Activated CD4-positive, alpha-beta T cell treated with anti-CD3 and anti-CD28 coated beads for 36 hours (primary cell): ENCODE data around the gene ATF4. TPM values are rescaled to one million over a fixed set of nuclear protein-coding genes. Genes with fewer than 3 reads are reported as not detected.

ENCODE experiments used
- ATAC-seq: fragments of 200-7000 bp; cut with Tn5 transposase; one replicate; pipeline ENCODE4 v1.10.0; 2021; ENCODE audit warnings: mild to moderate bottlenecking, moderate library complexity
- CTCF ChIA-PET: fragments of 350-600 bp; sonication (Branson Sonifier 250); formaldehyde crosslinking; loops from one replicate; lab custom pipeline; 2021; ENCODE audit warnings: antibody characterized with exemption; lab: Charles Lee
- POLR2A ChIA-PET: fragments of 350-600 bp; sonication (Branson Sonifier 250); formaldehyde crosslinking; loops from one replicate; lab custom pipeline; 2021; ENCODE audit warnings: antibody characterized with exemption, inconsistent platforms; lab: Charles Lee
- DNase-seq: peaks from one replicate; pipeline ENCODE4 v3.0.0-alpha.2; 2020
- H3K27ac Mint-ChIP-seq: one replicate; pipeline ENCODE4 v1.8.0; 2021; ENCODE audit warnings: mixed read lengths
- H3K27me3 Mint-ChIP-seq: one replicate; pipeline ENCODE4 v1.8.0; 2021; ENCODE audit warnings: mixed read lengths
- H3K36me3 Mint-ChIP-seq: one replicate; pipeline ENCODE4 v1.8.0; 2021; ENCODE audit warnings: low read depth, mixed read lengths
- H3K4me1 Mint-ChIP-seq: one replicate; pipeline ENCODE4 v1.8.0; 2021; ENCODE audit warnings: mixed read lengths
- H3K4me3 Mint-ChIP-seq: one replicate; pipeline ENCODE4 v1.8.0; 2021; ENCODE audit warnings: mild to moderate bottlenecking, moderate library complexity, mixed read lengths
- H3K9me3 Mint-ChIP-seq: one replicate; pipeline ENCODE4 v1.8.0; 2021; ENCODE audit warnings: low read depth, mixed read lengths
- intact Hi-C, 2 experiments: fragments of 100-400 bp; cut with DNase I in 1 of 2; cut with micrococcal nuclease in 1 of 2; formaldehyde crosslinking; loops; one replicate each; pipeline versions ENCODE4 v1.14.2 to v1.15.1; 2022 to 2024; cut with DNase I, micrococcal nuclease
- total RNA-seq, 2 experiments: library from RNA; stranded (reverse); gene quantifications; one replicate each; pipeline ENCODE4 v1.2.3, GENCODE V29; 2021

ATF4 gene, protein sequence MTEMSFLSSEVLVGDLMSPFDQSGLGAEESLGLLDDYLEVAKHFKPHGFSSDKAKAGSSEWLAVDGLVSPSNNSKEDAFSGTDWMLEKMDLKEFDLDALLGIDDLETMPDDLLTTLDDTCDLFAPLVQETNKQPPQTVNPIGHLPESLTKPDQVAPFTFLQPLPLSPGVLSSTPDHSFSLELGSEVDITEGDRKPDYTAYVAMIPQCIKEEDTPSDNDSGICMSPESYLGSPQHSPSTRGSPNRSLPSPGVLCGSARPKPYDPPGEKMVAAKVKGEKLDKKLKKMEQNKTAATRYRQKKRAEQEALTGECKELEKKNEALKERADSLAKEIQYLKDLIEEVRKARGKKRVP
- total RNA-seq = 100 to 1,000 TPM; 580 to 680 TPM

DNA sequence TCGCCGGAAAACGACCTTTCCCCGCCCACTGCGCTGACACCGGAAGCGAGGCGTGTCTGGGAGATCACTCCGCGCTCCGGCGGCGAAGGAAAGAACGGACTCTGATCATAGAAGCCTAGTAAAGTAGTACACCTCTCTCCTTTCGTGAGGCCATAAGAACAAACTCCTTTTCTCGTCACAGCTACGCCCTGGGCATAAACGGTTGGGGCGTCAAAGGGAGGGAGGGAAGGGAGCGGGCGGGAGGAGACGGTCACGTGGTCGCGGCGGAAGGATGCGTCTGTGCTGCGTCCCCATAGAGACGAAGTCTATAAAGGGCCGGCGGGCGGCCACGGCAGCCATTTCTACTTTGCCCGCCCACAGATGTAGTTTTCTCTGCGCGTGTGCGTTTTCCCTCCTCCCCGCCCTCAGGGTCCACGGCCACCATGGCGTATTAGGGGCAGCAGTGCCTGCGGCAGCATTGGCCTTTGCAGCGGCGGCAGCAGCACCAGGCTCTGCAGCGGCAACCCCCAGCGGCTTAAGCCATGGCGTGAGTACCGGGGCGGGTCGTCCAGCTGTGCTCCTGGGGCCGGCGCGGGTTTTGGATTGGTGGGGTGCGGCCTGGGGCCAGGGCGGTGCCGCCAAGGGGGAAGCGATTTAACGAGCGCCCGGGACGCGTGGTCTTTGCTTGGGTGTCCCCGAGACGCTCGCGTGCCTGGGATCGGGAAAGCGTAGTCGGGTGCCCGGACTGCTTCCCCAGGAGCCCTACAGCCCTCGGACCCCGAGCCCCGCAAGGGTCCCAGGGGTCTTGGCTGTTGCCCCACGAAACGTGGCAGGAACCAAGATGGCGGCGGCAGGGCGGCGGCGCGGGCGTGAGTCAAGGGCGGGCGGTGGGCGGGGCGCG lies at the start of gene ATF4:
Gene ATF4 (plus strand): TSS at position 337 of the 880 bp plus-strand sequence. CDS start 884 bp downstream, outside the sequence.
- Mint-ChIP-seq H3K4me1 (peaks cover 67% of the 10 kb centered on the region), H3K4me3 (peak within 1 kb of the TSS; percentile 86), H3K27ac (peak within 1 kb of the TSS; percentile 99), H3K9me3 (no peaks in the 10 kb centered on the region), H3K36me3 (peaks cover 59% of the 10 kb centered on the region), H3K27me3 (no peaks in the 10 kb centered on the region)
- peak; percentile 93 for DNase-seq
- intact Hi-C loops = loop anchor here (1.0 to 10.0 kb wide), 9 partner anchors 12 to 816 kb away; partner anchors contain the start of genes RPL3 (in 2 of the 2), RPS19BP1 (in 2 of the 2), APOBEC3C (in 1 of the 2) and CBX7 (in 1 of the 2)
- POLR2A ChIA-PET = interaction anchor here (0.6 to 2.2 kb wide), 22 partner anchors 9 to 1059 kb away, joined by 3 to 27 read pairs (median 4); partner anchors contain the start of genes MIEF1, RPL3, RPS19BP1 and TAB1
- CTCF ChIA-PET = interaction anchor here (0.8 to 1.6 kb wide), 7 partner anchors 8 to 880 kb away, joined by 3 to 9 read pairs (median 4); partner anchors contain the start of genes MIEF1 and RPL3
- ATAC-seq = peak; percentile 28

DNA sequence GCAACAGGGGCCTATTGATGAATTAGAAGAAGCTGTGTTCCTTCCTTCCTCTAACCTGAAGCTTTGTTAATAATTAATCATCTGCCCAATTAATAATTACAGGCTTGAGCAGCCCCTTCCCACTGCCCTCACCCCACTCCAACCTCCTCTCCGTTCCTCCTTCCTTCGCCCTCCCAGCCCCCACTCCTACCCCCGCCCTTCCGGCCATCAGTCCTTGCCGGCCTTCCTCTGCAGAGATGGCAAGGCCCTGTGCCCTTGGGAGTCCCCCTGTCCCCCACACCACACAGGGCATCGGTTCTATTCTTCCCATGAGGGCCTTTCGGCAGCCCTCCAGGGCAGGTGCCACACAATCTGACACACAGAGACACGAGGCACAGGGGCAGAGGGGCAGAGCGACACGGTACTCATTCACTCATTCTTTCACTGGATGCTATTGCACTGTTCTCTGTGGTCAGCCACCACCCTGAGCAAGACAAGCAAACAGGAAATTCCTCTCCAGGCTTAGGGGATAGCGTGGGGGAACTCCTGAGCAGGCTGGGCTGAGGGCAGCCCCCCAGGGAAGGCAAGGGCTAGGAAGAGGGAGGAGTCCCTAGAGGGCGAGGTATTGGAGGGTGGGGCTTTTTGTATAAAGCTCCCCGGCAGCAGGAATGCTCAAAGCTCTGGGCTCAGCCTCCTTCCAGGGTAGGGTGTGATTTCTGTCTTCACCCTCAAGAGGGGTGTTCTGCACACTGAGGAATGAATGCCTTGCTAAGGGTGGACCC lies 48.8 kb upstream of the ATF4 start:
- Mint-ChIP-seq H3K27ac (no peak overlapping the region), H3K27me3 (no peaks in the 10 kb centered on the region), H3K4me3 (no peak overlapping the region), H3K4me1 (peaks cover 4% of the 10 kb centered on the region), H3K36me3 (no peaks in the 10 kb centered on the region), H3K9me3 (no peaks in the 10 kb centered on the region)
- POLR2A ChIA-PET = no interaction called here
- intact Hi-C loops = no loop called here
- DNase-seq = peak; percentile 20
- CTCF ChIA-PET = interaction anchor here (0.9 kb wide), 1 partner anchor 128 kb away, joined by 3 read pairs; no protein-coding TSS in a partner anchor
- peak; percentile 74 for ATAC-seq

DNA sequence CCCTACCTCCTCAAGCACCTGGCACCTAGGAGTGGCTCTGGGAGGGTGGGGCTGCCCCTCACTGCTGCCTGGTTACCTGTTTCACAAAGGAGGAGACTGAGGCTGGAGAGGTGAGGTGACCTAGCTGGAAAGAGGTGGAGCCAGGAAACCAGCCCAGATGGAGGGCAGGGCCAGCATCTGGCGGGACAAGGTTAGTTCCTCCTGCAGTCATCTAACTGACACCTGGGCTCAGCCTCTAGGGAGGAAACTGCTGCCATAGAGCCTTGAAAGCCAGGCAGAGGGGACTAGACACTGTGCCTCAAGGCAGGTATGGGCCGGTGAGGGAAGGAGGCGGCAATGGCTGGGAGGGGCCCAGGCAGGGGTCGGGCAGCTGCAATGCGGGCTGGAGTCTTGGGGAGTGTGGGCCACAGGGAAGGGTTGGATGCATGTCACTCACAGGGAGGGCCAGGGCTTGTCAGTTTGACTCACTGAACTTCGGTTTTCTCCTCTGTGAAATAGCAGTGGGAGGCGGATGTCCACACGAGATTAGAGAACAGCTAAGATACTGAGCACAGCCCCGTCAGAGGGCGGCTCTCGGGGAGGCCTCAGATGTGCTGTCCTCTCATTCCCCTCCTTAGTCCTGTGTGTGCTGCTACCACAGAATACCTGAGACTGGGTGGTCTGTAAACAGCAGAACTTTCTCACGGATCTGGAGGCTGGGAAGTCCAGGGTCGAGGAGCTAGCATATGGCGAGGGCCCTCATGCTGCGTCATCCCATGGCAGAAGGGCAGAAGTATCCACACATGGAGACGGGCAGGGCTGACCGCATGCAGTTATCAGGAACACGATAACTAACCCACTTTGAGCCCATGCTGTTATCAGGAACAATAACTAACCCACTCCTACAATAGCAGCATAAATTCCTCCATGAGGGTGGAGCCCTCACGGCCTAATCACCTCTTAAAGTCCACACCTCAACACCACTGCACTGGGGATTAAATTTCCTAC lies 47.5 kb upstream of the ATF4 start:
- H3K27me3 Mint-ChIP-seq = no peaks in the 10 kb centered on the region
- no peaks in the 10 kb centered on the region for H3K9me3 Mint-ChIP-seq
- DNase-seq (no peak), ATAC-seq (no peak)
- intact Hi-C loops = no loop called here
- no peak overlapping the region for H3K27ac Mint-ChIP-seq
- POLR2A ChIA-PET = interaction anchor here (0.6 kb wide), 1 partner anchor 275 kb away, joined by 3 read pairs; no protein-coding TSS in a partner anchor
- peaks cover 4% of the 10 kb centered on the region for H3K4me1 Mint-ChIP-seq
- H3K36me3 Mint-ChIP-seq = no peaks in the 10 kb centered on the region
- H3K4me3 Mint-ChIP-seq = no peak overlapping the region
- CTCF ChIA-PET = interaction anchor here (1.3 to 1.5 kb wide), 2 partner anchors 11 to 21 kb away, joined by 3 to 4 read pairs; no protein-coding TSS in a partner anchor

DNA sequence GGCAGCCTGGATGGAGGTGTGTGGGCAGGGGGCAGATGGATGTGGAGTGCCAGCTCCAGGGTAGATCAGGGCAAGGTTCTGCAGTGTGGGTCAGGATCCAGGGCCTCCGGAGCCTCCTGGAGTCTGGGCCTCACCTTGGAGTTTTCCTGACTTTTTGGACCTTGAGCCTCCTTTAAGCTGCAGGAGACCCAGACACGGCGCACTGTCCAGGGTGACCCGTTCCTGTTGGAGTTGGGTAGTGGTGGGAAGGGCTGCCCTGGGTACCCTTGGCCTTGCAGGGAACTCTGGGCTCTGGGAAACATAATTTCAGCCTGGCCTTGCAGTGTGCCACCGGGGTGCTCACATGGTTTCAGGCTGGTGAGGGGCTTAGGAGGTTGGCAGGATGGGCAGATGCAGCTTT lies 46.5 kb upstream of the ATF4 start:
- intact Hi-C loops = no loop called here
- Mint-ChIP-seq H3K4me1 (peaks cover 4% of the 10 kb centered on the region), H3K9me3 (no peaks in the 10 kb centered on the region), H3K36me3 (no peaks in the 10 kb centered on the region), H3K27ac (no peak overlapping the region), H3K4me3 (no peak overlapping the region), H3K27me3 (no peaks in the 10 kb centered on the region)
- ChIA-PET POLR2A (no interaction called here), CTCF (interaction anchor here (0.8 to 1.5 kb wide), 3 partner anchors 10 to 20 kb away, joined by 3 to 4 read pairs (median 3); no protein-coding TSS in a partner anchor)
- ATAC-seq (no peak), DNase-seq (no peak)

DNA sequence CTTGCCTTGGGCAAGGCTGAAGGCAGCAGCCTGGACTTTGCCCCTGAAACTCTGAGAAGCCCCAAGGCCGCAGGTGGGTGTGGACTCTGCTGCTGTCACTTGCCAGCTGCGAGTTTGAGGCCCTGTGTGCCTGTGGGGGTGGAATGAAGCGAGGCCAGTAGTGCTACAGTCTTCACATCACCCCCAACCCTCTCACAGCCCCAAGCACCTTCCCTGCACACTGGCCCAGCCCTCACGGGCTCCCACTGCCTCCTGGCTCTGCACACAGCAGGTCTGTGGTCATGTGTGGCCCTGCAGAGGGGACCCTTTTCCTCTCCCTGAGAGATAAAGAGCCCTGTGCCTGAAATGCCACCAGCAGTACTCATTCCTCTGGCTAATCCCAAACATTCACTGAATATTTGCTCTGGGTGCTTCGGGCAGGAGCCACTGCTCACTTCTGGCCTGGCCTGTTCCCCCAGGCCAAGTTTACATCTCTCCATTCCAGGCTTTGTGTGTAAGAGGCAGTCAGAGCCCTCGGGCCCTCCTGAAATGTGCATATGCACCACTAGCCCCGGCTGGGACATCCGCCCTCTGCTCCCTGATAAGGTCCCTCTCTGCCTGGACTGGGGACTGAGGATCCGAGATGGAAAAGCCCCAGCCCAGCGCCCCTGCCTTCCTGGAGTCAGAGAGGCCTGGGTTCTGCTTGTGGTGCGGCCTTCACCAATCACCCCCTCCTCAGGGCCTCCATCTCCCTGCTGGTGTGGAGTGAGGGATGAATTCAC lies 45.8 kb upstream of the ATF4 start:
- Mint-ChIP-seq H3K4me3 (no peak overlapping the region), H3K9me3 (no peaks in the 10 kb centered on the region), H3K27ac (no peak overlapping the region), H3K36me3 (no peaks in the 10 kb centered on the region), H3K4me1 (peaks cover 4% of the 10 kb centered on the region), H3K27me3 (no peaks in the 10 kb centered on the region)
- intact Hi-C loops = no loop called here
- ChIA-PET CTCF (interaction anchor here (0.8 to 1.5 kb wide), 4 partner anchors 10 to 36 kb away, joined by 3 to 4 read pairs (median 3); no protein-coding TSS in a partner anchor), POLR2A (no interaction called here)
- ATAC-seq (no peak), DNase-seq (no peak)

DNA sequence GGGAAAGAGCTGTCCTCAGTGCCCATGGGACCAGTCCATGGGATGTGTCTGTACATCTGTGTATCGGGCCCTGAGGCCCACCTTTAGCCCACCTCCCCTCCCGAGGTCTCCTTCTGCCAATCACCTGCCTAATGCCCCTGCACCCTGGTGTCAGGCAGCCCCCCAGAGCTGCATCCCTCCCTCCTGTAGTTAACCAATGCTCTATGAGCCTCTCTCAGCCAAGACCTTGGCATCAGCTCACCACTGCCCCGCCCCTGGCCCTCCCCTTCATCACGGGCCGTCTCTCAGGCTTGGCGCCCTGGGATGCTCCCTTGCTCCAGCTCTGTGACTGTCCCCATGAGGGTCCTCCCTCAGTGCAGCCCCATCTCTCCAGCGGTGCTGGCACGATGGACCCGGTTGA lies 45.0 kb upstream of the ATF4 start:
- ChIA-PET CTCF (interaction anchor here (0.5 to 1.2 kb wide), 4 partner anchors 21 to 47 kb away, joined by 3 read pairs; no protein-coding TSS in a partner anchor), POLR2A (no interaction called here)
- Mint-ChIP-seq H3K4me1 (peaks cover 4% of the 10 kb centered on the region), H3K36me3 (no peaks in the 10 kb centered on the region), H3K27ac (no peak overlapping the region), H3K4me3 (no peak overlapping the region), H3K9me3 (no peaks in the 10 kb centered on the region), H3K27me3 (no peaks in the 10 kb centered on the region)
- ATAC-seq = no peak
- intact Hi-C loops = no loop called here
- no peak for DNase-seq

DNA sequence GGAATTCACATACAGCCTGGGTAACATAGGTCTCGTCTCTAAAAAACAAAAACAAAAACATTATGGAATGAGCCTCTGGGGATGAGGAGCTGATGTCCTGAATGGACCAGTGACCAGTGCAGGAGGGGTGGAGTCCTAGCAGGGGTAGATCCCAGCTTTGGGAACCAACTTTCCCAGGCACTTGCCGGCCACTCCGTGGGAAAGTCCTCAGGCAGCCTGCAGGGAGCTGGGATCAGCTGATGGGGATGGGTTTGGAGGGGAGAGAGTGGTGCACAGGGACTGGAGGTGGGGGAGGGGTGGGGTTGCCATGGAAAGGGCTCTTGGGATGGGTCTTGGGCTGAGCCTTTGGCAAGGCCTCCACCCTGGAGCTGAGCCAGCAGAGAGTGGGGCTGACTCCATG lies 44.5 kb upstream of the ATF4 start:
- ChIA-PET CTCF (interaction anchor here (0.6 to 0.7 kb wide), 2 partner anchors 21 to 50 kb away, joined by 3 read pairs; no protein-coding TSS in a partner anchor), POLR2A (no interaction called here)
- Mint-ChIP-seq H3K27ac (no peak overlapping the region), H3K4me1 (peaks cover 4% of the 10 kb centered on the region), H3K27me3 (no peaks in the 10 kb centered on the region), H3K9me3 (no peaks in the 10 kb centered on the region), H3K36me3 (no peaks in the 10 kb centered on the region), H3K4me3 (no peak overlapping the region)
- no peak for DNase-seq
- no peak for ATAC-seq
- intact Hi-C loops = no loop called here

DNA sequence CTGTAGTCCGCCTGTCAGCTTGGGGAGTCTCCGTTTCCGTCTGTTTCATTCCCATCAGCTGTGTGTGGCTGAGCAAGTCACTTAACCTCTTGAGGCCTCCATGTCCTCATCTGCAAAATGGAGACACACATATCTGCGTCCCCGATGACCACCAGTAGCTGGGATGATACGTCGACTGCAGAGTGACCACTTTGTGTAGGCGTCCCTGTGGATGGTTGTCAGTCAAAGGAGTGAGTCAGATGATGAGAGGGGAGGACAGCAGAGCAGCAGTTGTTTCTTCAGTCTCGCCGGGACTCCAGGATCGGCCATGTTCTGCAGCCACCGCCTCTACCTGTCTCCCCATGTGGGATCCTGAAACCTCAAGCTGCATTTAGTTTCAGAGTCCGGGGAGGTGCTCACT lies 43.7 kb upstream of the ATF4 start:
- ATAC-seq = no peak
- H3K27me3 Mint-ChIP-seq = no peaks in the 10 kb centered on the region
- H3K4me1 Mint-ChIP-seq = peaks cover 1% of the 10 kb centered on the region
- H3K36me3 Mint-ChIP-seq = no peaks in the 10 kb centered on the region
- intact Hi-C loops = no loop called here
- H3K4me3 Mint-ChIP-seq = no peak overlapping the region
- H3K27ac Mint-ChIP-seq = no peak overlapping the region
- DNase-seq = no peak
- POLR2A ChIA-PET = no interaction called here
- no peaks in the 10 kb centered on the region for H3K9me3 Mint-ChIP-seq
- CTCF ChIA-PET = interaction anchor here (1.0 kb wide), 1 partner anchor 14 kb away, joined by 3 read pairs; no protein-coding TSS in a partner anchor

DNA sequence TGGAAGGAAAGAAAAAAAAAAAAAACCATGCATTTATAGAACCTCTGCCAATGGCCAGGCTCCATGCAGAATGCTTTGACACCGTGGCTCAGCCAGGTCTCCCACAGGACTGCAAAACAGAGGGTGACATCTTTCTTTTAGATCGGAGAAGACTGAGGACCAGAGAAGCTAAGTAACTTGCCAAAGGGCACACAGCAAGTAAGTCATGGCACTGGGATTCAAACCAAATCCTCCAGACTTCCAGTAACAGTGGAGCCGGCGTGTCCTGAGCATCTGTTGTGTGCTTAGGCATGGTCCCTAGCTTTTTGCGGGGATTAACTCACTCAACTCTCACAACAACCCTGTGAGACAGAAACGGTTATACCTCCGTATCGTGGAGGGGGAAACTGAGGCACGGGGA lies 42.8 kb upstream of the ATF4 start:
- Mint-ChIP-seq H3K4me3 (no peak overlapping the region), H3K27me3 (no peaks in the 10 kb centered on the region), H3K9me3 (no peaks in the 10 kb centered on the region), H3K4me1 (no peaks in the 10 kb centered on the region), H3K27ac (no peak overlapping the region), H3K36me3 (no peaks in the 10 kb centered on the region)
- CTCF ChIA-PET = interaction anchor here (1.0 kb wide), 1 partner anchor 13 kb away, joined by 3 read pairs; no protein-coding TSS in a partner anchor
- no peak for DNase-seq
- intact Hi-C loops = no loop called here
- POLR2A ChIA-PET = no interaction called here
- no peak for ATAC-seq
